Ishikawa (cell line): ENCODE measurements around the gene STARD7.

Experiments
- CEBPB ChIP-seq: IDR thresholded peaks from 2 replicates; pipeline ENCODE4 v1.6.1; 2012
- CREB1 ChIP-seq: IDR thresholded peaks from 2 replicates; pipeline ENCODE4 v1.6.1; 2012; ENCODE audit warnings: low read depth
- EGR1 ChIP-seq: IDR thresholded peaks from 2 replicates; pipeline ENCODE4 v1.6.1; 2012
- FOXM1 ChIP-seq: IDR thresholded peaks from 2 replicates; pipeline ENCODE4 v1.6.1; 2012; ENCODE audit warnings: low read depth, borderline replicate concordance
- NFIC ChIP-seq: IDR thresholded peaks from 2 replicates; pipeline ENCODE4 v1.6.1; 2012
- RAD21 ChIP-seq: IDR thresholded peaks from 2 replicates; pipeline ENCODE4 v1.6.1; 2012; ENCODE audit warnings: low read depth
- REST ChIP-seq: IDR thresholded peaks from 2 replicates; pipeline ENCODE4 v1.6.1; 2012; ENCODE audit warnings: low read depth, mild to moderate bottlenecking
- TAF1 ChIP-seq: IDR thresholded peaks from 2 replicates; pipeline ENCODE4 v1.6.1; 2012; ENCODE audit warnings: low read depth, mild to moderate bottlenecking
- TCF12 ChIP-seq: IDR thresholded peaks from 2 replicates; pipeline ENCODE4 v1.6.1; 2012; ENCODE audit warnings: low read depth
- TEAD4 ChIP-seq: IDR thresholded peaks from 2 replicates; pipeline ENCODE4 v1.6.1; 2012
- YY1 ChIP-seq: IDR thresholded peaks from 2 replicates; pipeline ENCODE4 v1.6.1; 2012; ENCODE audit warnings: low read depth
- ZBTB7A ChIP-seq: IDR thresholded peaks from 2 replicates; pipeline ENCODE4 v1.6.1; 2012; ENCODE audit warnings: low read depth
- TF ChIP-seq, protein P1 (sequence below): IDR thresholded peaks from 2 replicates; pipeline ENCODE4 v1.6.1; 2012
- TF ChIP-seq, protein P2 (sequence below): IDR thresholded peaks from 2 replicates; pipeline ENCODE4 v1.6.1; 2012

STARD7 gene

GRCh38 chr2:96150007-96150640 is 58.5 kb downstream of the STARD7 start:
- TF ChIP-seq CEBPB: no peak
- TF ChIP-seq TEAD4: no peak
- TF ChIP-seq NFIC: no peak
- TF ChIP-seq REST: no peak

- TF ChIP-seq ZBTB7A (no peak), CREB1 (peak; percentile 86), EGR1 (0 out of 2 replicates have a peak, but pooled peaks have one; percentile 38)
These were observed 60.0 kb downstream of the STARD7 start for GRCh38 chr2:96148410-96149217.

DNA sequence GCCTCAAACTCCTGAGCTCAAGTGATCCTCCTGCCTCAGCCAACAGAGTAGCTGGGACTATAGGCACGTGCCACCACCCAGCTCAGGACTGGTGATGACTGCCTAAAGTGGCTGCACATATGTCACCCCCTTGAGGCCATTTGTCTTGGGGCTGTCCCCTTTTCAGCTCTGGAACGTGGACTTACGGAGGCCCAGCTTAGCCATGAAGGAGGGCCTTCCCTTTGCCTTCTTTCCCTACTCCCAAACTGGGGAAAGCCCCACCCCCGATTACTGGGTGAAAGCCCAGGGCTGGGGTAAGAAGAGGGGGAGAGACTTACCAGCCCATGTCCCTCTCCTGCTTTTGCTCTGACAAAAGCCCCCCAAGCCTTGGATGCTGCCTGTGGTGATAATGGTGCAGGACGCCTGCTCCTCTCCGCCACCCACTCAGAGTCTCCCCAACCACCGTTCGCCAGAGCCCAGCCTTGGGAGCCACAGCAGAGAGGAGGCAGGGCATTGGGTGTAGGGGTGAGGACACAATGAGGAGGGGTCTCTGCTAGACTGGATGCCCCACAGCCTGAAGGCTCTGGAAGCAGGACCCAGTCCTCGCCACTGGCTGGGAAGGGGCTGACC is 60.9 kb downstream of the STARD7 start:
- TF ChIP-seq TAF1 (no peak), FOXM1 (no peak), NFIC (no peak), YY1 (no peak), REST (no peak), CREB1 (no peak), CEBPB (no peak), ZBTB7A (no peak)
- TF ChIP-seq, protein P1, sequence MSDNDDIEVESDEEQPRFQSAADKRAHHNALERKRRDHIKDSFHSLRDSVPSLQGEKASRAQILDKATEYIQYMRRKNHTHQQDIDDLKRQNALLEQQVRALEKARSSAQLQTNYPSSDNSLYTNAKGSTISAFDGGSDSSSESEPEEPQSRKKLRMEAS: no peak

- TF ChIP-seq EGR1 (no peak), RAD21 (no peak), FOXM1 (no peak), ZBTB7A (no peak), NFIC (no peak), TAF1 (no peak), YY1 (no peak), CREB1 (no peak), CEBPB (no peak)
- TF ChIP-seq, protein P1: no peak
These were observed 61.6 kb downstream of the STARD7 start for GRCh38 chr2:96146881-96147592.

DNA sequence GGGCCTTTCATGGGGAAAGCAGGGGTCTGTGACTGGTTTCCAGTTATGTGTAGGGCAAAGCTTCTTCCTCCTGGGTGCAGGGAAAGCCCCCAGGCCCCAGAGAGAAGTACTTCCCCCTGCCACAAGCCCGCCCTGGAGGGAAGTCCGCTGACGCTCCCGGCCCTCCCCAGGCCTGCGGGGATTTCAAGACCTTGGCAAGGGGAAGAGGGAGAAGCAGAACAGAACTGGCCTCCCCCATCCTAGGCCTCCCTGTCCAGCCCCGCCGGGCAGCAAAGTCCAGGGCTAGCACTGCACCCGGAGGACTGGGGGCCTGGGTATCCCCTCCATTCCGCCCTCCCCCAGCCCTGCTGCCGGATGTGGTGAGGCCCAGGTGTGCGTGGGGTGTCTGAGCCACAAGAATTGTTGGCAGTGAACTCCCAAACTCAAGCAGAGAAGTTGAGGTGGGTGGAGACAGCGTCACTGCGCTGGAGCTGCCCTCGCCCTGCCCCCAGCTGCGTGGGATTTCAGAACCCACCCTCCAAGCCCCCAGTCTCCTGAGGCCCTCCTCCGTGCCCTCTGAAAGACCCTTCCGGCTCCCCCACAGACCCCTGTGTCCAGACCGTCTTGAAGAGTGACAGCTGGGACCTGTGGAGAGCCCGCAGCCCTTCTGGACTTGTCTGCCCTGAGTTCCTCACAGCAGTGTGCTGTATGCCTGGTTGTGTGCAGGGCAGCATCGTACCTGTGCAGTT is 62.3 kb downstream of the STARD7 start:
- no peak for TF ChIP-seq REST
- TF ChIP-seq YY1: no peak
- no peak for TF ChIP-seq CREB1
- no peak for TF ChIP-seq NFIC
- TF ChIP-seq, protein P1: no peak
- TF ChIP-seq TAF1: no peak
- no peak for TF ChIP-seq CEBPB
- TF ChIP-seq, protein P2, sequence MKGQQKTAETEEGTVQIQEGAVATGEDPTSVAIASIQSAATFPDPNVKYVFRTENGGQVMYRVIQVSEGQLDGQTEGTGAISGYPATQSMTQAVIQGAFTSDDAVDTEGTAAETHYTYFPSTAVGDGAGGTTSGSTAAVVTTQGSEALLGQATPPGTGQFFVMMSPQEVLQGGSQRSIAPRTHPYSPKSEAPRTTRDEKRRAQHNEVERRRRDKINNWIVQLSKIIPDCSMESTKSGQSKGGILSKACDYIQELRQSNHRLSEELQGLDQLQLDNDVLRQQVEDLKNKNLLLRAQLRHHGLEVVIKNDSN: no peak
- TF ChIP-seq TEAD4: no peak
- TF ChIP-seq ZBTB7A: no peak
- no peak for TF ChIP-seq TCF12
- no peak for TF ChIP-seq RAD21
- no peak for TF ChIP-seq EGR1
